ENCODE measurements around the gene TXNRD1.

The TXNRD1 gene

DNA sequence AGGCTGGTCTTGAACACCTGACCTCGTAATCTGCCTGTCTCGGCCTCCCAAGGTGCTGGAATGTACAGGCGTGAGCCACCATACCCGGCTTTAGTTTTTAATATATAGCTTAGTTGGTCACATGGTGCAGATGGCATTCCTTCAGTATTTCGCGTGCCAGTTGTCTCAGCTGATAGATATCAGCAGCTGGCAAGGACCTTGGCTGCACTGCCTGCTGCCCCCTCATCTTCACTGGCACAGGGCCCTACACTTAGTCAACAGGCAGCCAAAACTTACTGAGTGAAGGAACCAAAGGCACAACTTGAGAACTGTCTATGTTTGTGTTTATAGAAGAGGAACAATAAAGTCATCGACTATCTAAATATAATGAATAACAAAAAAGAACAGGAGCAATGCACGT is 119.0 kb downstream of the TXNRD1 start:
- H4K20me1 ChIP-seq (ENCODE audit: insufficient read depth, low read length) = no peaks in the 10 kb centered on the region
- TF ChIP-seq CTCF (IDR thresholded peaks at IDR 0.05; ENCODE audit: low read depth, low read length) = no peak
- no peak for TF ChIP-seq EZH2phosphoT487 (IDR thresholded peaks at IDR 0.05; ENCODE audit: low read depth)

GRCh38 chr12:104336115-104336514 is 120.5 kb downstream of the TXNRD1 start:
- H3K27ac ChIP-seq (ENCODE audit: low read length) = no peak overlapping the region

More for the DNA sequence above, 119.0 kb downstream of the TXNRD1 start:
- Histone ChIP-seq H3K4me3 (ENCODE audit: low read length) (no peak overlapping the region), H3K27me3 (ENCODE audit: low read depth, low read length) (no peaks in the 10 kb centered on the region), H3K9me3 (ENCODE audit: insufficient read depth, low read length) (no peaks in the 10 kb centered on the region), H3K27ac (ENCODE audit: low read length) (no peak overlapping the region), H3K9ac (ENCODE audit: low read length) (no peak overlapping the region), H3K36me3 (replicated peaks; ENCODE audit: low read depth, low read length) (peaks cover 51% of the 10 kb centered on the region), H3K79me2 (ENCODE audit: low read length) (no peaks in the 10 kb centered on the region), H3K4me1 (ENCODE audit: low read length) (peaks cover 3% of the 10 kb centered on the region; the same call in 1 of the 2 replicates), H3K4me2 (ENCODE audit: low read length) (no peak overlapping the region), H2AFZ (ENCODE audit: low read depth, low read length) (no peak overlapping the region)

GRCh38 chr12:104337030-104337558 is 121.5 kb downstream of the TXNRD1 start:
- H3K9me3 ChIP-seq (ENCODE audit: insufficient read depth, low read length) = no peaks in the 10 kb centered on the region
- no peak overlapping the region for H3K4me2 ChIP-seq (ENCODE audit: low read length)
- no peaks in the 10 kb centered on the region for H3K4me1 ChIP-seq (ENCODE audit: low read length)
- TF ChIP-seq CTCF (IDR thresholded peaks at IDR 0.05; ENCODE audit: low read depth, low read length) (no peak), EZH2phosphoT487 (IDR thresholded peaks at IDR 0.05; ENCODE audit: low read depth) (no peak)
- H3K36me3 ChIP-seq (replicated peaks; ENCODE audit: low read depth, low read length) = peaks cover 65% of the 10 kb centered on the region
- peaks cover 1% of the 10 kb centered on the region; the same call in 1 of the 2 replicates for H3K79me2 ChIP-seq (ENCODE audit: low read length)
- no peaks in the 10 kb centered on the region for H4K20me1 ChIP-seq (ENCODE audit: insufficient read depth, low read length)
- H3K9ac ChIP-seq (ENCODE audit: low read length) = no peak overlapping the region
- H2AFZ ChIP-seq (ENCODE audit: low read depth, low read length) = no peak overlapping the region
- H3K27me3 ChIP-seq (ENCODE audit: low read depth, low read length) = no peaks in the 10 kb centered on the region
- H3K27ac ChIP-seq (ENCODE audit: low read length) = no peak overlapping the region
- no peak overlapping the region for H3K4me3 ChIP-seq (ENCODE audit: low read length)

More at GRCh38 chr12:104336115-104336514, 120.5 kb downstream of the TXNRD1 start:
- Histone ChIP-seq H3K4me1 (ENCODE audit: low read length) (no peaks in the 10 kb centered on the region), H4K20me1 (ENCODE audit: insufficient read depth, low read length) (no peaks in the 10 kb centered on the region), H3K27me3 (ENCODE audit: low read depth, low read length) (no peaks in the 10 kb centered on the region), H3K4me2 (ENCODE audit: low read length) (no peak overlapping the region), H3K9me3 (ENCODE audit: insufficient read depth, low read length) (no peaks in the 10 kb centered on the region), H3K9ac (ENCODE audit: low read length) (no peak overlapping the region), H3K79me2 (ENCODE audit: low read length) (no peaks in the 10 kb centered on the region), H2AFZ (ENCODE audit: low read depth, low read length) (no peak overlapping the region), H3K4me3 (ENCODE audit: low read length) (no peak overlapping the region), H3K36me3 (replicated peaks; ENCODE audit: low read depth, low read length) (peaks cover 62% of the 10 kb centered on the region)
- TF ChIP-seq EZH2phosphoT487 (IDR thresholded peaks at IDR 0.05; ENCODE audit: low read depth) = no peak
- no peak for TF ChIP-seq CTCF (IDR thresholded peaks at IDR 0.05; ENCODE audit: low read depth, low read length)

GRCh38 chr12:104339663-104340062 is 124.1 kb downstream of the TXNRD1 start:
- TF ChIP-seq CTCF (IDR thresholded peaks at IDR 0.05; ENCODE audit: low read depth, low read length) (0 out of 2 replicates have a peak, but pooled peaks have one; percentile 6), EZH2phosphoT487 (IDR thresholded peaks at IDR 0.05; ENCODE audit: low read depth) (no peak)
- no peaks in the 10 kb centered on the region for H3K4me1 ChIP-seq (ENCODE audit: low read length)
- H4K20me1 ChIP-seq (ENCODE audit: insufficient read depth, low read length) = no peaks in the 10 kb centered on the region
- peaks cover 3% of the 10 kb centered on the region; the same call in 1 of the 2 replicates for H3K79me2 ChIP-seq (ENCODE audit: low read length)
- H3K27me3 ChIP-seq (ENCODE audit: low read depth, low read length) = no peaks in the 10 kb centered on the region
- H3K9ac ChIP-seq (ENCODE audit: low read length) = no peak overlapping the region
- no peak overlapping the region for H3K27ac ChIP-seq (ENCODE audit: low read length)
- peaks cover 57% of the 10 kb centered on the region for H3K36me3 ChIP-seq (replicated peaks; ENCODE audit: low read depth, low read length)
- H3K9me3 ChIP-seq (ENCODE audit: insufficient read depth, low read length) = no peaks in the 10 kb centered on the region
- no peak overlapping the region for H2AFZ ChIP-seq (ENCODE audit: low read depth, low read length)
- no peak overlapping the region for H3K4me3 ChIP-seq (ENCODE audit: low read length)
- no peak overlapping the region for H3K4me2 ChIP-seq (ENCODE audit: low read length)

All from OCI-LY3 (cell line).